Muscle layer of duodenum (tissue), 2 donors: ENCODE results near the gene NISCH.

ENCODE experiments used
- H3K27ac ChIP-seq: one replicate; pipeline ENCODE4 v1.7.0; 2013; ENCODE audit warnings: mild to moderate bottlenecking, low read length
- H3K27me3 ChIP-seq: one replicate; pipeline ENCODE4 v1.7.0; 2013; ENCODE audit warnings: low read depth, mild to moderate bottlenecking, control low read depth, low read length
- H3K36me3 ChIP-seq, 2 donors: one replicate each; pipeline ENCODE4 v1.7.0; 2013; ENCODE audit warnings: low read length in 2 of 2, control low read depth in 1 of 2, mild to moderate bottlenecking in 1 of 2; ENCODE audit not compliant: insufficient read depth in 2 of 2, control insufficient read depth in 1 of 2
- H3K4me1 ChIP-seq, 2 donors: one replicate each; pipeline ENCODE4 v1.7.0; 2013; ENCODE audit warnings: low read length in 2 of 2, mild to moderate bottlenecking in 2 of 2, control low read depth in 1 of 2, moderate library complexity in 1 of 2; ENCODE audit not compliant: insufficient read depth in 2 of 2, control insufficient read depth in 1 of 2
- H3K4me3 ChIP-seq, 2 donors: one replicate each; pipeline ENCODE4 v1.7.0; 2013; ENCODE audit warnings: low read length in 2 of 2, low read depth in 1 of 2, mild to moderate bottlenecking in 1 of 2
- H3K9me3 ChIP-seq, 2 donors: one replicate each; pipeline ENCODE4 v1.7.0; 2013; ENCODE audit warnings: low read length in 2 of 2, control low read depth in 1 of 2, mild to moderate bottlenecking in 1 of 2; ENCODE audit not compliant: control insufficient read depth in 1 of 2
- donor health status: healthy.

NISCH gene

DNA sequence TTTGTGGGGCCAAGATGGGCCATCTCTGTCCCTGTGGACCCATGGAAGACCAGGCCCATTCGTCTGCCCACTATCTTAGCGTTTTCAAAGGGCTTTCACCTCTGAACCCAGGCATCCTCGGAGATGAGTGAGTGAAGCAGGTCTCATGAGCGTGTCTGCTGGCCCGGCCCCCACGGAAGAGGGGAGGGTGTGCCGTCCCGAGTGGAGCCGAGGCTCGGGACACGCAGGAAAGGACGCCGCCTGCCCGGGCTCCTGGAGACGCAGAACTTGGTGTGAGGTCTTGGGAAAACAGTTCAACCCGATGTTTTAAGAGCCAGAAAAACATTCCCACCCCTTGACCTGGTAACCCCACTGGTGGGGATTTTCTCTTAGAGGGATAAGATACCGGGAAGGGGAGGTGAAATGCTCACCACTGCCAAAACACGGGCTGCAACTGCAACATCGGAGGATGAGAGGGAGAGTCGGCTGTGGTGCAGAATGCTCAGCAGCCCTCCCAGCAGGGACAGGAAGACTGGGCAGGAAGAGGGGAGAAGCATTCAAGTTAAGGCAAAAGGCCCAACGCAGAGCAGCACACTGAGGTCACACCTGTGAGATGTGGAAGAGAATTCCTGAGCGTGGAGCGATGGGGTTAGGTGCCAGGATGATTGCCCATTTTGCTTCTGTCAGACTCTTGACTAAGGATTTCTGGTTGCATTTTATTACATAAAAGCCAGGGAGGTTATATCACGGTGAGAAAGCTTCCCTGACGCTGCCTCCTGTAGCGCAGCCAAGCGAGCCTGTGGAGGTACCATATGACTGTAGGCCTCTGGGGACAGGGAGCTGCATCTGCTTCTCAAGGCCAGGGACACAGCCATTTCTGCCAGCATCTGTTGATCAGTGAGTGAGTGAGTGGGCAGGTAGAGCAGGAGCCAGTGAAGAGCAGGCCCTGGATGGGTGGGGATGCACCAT is 25.6 kb downstream of the NISCH start:
- Histone ChIP-seq H3K4me3 (no peak overlapping the region), H3K27me3 (no peaks in the 10 kb centered on the region), H3K36me3 (peaks cover 59 to 74% of the 10 kb centered on the region in 2 donors), H3K9me3 (no peaks in the 10 kb centered on the region), H3K27ac (no peak overlapping the region), H3K4me1 (peaks cover 0 to 25% of the 10 kb centered on the region in 2 donors)

DNA sequence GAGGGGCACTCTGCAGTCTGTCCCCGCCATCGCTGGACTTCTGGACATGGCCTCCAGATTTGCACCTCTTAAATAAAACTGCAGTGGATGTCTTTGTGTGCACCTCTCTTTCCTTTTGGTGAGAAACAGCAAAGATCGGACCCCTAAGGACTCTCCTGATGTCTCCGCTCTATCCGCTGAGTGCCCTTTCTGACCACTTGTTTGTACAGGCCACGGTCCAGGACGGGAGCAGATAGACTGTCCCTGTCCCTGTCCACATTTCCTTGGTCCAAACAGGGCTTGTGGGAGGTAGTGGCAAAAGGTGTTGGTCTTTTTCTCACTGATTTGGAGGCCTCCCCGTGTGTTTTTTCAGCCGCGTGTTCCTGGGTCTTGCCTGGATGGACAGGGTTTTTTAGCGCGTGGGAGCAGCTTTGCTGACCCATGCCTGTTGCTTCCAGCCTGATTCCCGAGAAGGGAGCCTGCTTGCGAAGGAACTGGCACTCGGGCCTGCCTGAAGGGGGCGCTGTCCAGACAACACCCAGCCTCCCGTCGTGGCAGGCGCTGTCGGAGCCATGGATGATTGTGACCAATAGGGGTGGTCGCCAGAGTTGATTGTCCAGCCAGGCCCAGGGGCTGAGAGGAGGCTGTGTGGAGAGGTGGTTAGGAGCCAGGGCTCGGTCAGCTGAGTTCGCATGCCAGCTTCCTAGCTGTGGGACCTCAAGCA is 26.6 kb downstream of the NISCH start:
- Histone ChIP-seq H3K27ac (no peak overlapping the region), H3K4me1 (peaks cover 0 to 25% of the 10 kb centered on the region in 2 donors), H3K36me3 (peaks cover 55 to 73% of the 10 kb centered on the region in 2 donors), H3K27me3 (no peaks in the 10 kb centered on the region), H3K4me3 (no peak overlapping the region), H3K9me3 (no peaks in the 10 kb centered on the region)

DNA sequence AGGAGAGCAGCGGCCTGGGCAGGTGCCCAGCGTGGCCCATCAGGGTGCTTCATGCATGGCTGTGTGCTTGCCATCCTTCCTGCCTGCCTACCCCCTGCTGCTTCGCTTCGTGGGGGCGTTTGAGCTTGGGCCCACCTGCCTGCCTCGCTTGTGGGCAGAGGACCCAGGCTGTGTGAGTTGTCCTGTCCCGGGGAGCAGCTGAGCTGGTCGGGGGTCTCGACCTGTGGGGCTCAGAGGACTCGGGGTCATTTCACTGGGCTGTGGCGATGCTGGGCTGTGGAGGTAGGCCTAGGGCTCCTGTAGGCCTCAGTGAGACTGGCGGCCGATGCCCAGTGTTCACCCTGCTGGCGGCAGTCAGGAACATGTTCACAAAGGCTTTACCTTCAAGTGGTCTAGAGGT is 27.7 kb downstream of the NISCH start:
- no peaks in the 10 kb centered on the region for H3K9me3 ChIP-seq
- peaks cover 53 to 73% of the 10 kb centered on the region in 2 donors for H3K36me3 ChIP-seq
- no peak overlapping the region for H3K4me3 ChIP-seq
- peaks cover 0 to 25% of the 10 kb centered on the region in 2 donors for H3K4me1 ChIP-seq
- H3K27me3 ChIP-seq: no peaks in the 10 kb centered on the region
- no peak overlapping the region for H3K27ac ChIP-seq

DNA sequence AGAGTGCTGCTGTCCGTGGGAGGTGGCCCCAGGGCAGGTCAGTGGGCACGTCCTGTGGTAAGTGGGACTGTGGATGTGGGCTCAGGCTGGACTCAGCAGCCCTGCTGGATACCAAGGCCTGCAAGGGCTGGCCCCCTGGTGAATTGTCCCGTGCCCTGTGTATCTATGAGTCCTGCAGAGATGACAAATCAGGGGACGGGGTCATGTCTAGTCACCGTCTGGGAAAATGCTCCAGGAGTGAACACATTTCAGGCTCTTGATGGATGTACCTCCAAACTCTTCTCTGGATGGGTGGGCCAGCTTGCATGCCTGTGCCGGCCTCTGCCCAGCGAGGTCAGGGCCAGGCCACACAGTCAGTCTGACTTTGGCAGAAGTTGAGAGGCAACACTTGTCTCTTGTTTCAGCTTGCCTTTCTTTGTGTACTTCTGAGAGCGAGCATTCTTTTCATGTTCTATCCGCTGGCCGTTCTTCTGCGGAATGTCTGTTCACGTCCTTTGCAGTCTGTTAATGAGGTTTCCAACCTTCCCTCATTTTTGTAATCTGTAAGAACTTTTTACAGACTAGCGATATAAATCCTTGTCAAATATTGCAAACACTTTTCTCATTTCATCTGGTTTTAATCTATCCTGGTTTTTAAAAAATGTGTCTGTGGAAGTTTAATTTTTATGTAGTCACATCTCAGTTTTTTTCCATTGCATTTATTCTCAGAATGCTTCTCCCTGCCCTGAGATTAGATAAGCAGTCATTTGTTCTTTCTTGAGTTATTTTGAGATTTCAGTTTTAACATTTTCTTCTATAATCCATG is 28.4 kb downstream of the NISCH start:
- Histone ChIP-seq H3K36me3 (peaks cover 46 to 72% of the 10 kb centered on the region in 2 donors), H3K4me3 (no peak overlapping the region), H3K9me3 (no peaks in the 10 kb centered on the region), H3K27ac (no peak overlapping the region), H3K4me1 (peaks cover 0 to 25% of the 10 kb centered on the region in 2 donors), H3K27me3 (no peaks in the 10 kb centered on the region)

DNA sequence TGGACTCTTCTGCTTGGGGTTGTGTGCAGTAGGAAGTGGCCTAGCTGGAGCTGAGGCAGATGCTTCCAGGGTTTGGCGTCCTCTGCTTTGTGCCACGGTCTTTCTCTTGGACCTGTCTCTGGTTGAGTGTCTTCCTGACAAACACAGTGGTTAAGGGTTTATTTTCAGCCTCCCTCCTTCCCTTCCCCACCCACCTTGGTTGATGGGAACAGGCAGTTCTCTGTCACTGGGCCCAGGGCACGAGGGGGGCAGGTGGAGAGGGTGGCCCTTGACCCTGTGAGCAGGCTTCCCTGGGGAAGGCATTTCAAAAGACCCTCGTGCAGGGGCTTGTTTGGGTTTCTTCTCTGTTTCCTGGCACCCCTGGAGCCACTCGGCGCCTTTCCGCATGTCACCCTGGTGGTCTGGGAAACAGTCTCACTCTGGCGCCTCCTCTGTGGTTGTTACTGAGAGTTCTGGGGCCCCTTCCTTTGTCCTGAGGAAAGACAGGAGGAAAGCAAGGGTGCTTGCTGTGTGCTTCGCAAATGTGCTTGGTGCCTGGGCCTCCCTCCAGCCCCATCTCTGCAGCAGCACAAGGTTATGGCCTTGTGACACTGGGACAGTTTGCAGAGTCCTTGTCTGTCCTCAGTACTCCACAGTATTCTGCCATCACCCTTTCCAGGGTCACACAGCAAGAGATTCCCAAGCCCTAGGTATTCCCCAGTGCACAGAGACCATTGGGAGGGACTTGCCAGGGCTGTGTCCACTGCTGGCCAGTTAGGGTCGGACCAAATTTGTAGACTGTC is 29.5 kb downstream of the NISCH start:
- Histone ChIP-seq H3K4me1 (peaks cover 0 to 25% of the 10 kb centered on the region in 2 donors), H3K36me3 (peaks cover 42 to 72% of the 10 kb centered on the region in 2 donors), H3K27ac (no peak overlapping the region), H3K9me3 (no peaks in the 10 kb centered on the region), H3K27me3 (no peaks in the 10 kb centered on the region), H3K4me3 (no peak overlapping the region)

DNA sequence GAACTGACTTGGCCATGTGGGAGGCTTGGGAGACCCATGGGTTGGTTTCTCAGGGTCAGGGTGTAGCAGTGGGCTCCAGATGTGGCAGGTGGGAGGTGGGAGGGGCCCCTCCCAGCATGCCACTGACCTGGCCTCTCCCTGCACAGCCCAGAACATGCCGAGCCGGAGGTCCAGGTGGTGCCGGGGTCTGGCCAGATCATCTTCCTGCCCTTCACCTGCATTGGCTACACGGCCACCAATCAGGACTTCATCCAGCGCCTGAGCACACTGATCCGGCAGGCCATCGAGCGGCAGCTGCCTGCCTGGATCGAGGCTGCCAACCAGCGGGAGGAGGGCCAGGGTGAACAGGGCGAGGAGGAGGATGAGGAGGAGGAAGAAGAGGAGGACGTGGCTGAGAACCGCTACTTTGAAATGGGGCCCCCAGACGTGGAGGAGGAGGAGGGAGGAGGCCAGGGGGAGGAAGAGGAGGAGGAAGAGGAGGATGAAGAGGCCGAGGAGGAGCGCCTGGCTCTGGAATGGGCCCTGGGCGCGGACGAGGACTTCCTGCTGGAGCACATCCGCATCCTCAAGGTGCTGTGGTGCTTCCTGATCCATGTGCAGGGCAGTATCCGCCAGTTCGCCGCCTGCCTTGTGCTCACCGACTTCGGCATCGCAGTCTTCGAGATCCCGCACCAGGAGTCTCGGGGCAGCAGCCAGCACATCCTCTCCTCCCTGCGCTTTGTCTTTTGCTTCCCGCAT is 31.8 kb downstream of the NISCH start:
- Histone ChIP-seq H3K4me1 (peaks cover 0 to 31% of the 10 kb centered on the region in 2 donors), H3K4me3 (no peak overlapping the region), H3K27me3 (no peaks in the 10 kb centered on the region), H3K36me3 (peaks cover 35 to 74% of the 10 kb centered on the region in 2 donors), H3K9me3 (no peaks in the 10 kb centered on the region), H3K27ac (no peak overlapping the region)

DNA sequence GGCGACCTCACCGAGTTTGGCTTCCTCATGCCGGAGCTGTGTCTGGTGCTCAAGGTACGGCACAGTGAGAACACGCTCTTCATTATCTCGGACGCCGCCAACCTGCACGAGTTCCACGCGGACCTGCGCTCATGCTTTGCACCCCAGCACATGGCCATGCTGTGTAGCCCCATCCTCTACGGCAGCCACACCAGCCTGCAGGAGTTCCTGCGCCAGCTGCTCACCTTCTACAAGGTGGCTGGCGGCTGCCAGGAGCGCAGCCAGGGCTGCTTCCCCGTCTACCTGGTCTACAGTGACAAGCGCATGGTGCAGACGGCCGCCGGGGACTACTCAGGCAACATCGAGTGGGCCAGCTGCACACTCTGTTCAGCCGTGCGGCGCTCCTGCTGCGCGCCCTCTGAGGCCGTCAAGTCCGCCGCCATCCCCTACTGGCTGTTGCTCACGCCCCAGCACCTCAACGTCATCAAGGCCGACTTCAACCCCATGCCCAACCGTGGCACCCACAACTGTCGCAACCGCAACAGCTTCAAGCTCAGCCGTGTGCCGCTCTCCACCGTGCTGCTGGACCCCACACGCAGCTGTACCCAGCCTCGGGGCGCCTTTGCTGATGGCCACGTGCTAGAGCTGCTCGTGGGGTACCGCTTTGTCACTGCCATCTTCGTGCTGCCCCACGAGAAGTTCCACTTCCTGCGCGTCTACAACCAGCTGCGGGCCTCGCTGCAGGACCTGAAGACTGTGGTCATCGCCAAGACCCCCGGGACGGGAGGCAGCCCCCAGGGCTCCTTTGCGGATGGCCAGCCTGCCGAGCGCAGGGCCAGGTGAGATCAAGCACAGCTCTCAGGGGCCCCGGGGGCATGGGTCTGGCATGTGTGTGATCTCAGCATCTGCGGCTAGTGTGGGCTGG is 32.6 kb downstream of the NISCH start:
- H3K27ac ChIP-seq: no peak overlapping the region
- no peaks in the 10 kb centered on the region for H3K27me3 ChIP-seq
- H3K4me1 ChIP-seq: peaks cover 0 to 28% of the 10 kb centered on the region in 2 donors
- H3K36me3 ChIP-seq: peaks cover 41 to 75% of the 10 kb centered on the region in 2 donors
- no peaks in the 10 kb centered on the region for H3K9me3 ChIP-seq
- H3K4me3 ChIP-seq: no peak overlapping the region

DNA sequence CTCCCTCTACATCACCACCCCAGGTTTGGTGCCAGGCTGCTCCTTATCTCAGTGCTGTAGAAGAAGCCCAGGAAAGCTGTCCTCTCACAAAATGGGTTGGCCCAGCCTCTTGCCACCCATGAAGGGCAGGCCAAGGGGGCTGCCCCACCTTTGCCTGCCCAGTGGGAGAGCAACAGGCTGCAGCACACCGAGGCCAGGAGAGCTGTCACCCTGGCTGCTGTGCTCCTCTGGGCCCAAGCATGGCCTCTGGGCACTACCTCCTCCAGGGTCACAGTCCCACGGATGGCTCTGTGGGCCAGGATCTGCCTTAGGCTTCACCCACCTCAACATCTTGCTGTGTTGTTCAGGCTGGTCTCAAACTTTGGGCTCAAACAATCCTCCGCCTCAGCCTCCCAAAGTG is 33.3 kb downstream of the NISCH start:
- Histone ChIP-seq H3K36me3 (peaks cover 42 to 75% of the 10 kb centered on the region in 2 donors), H3K4me3 (no peak overlapping the region), H3K27ac (no peak overlapping the region), H3K4me1 (peaks cover 0 to 22% of the 10 kb centered on the region in 2 donors), H3K9me3 (no peaks in the 10 kb centered on the region), H3K27me3 (no peaks in the 10 kb centered on the region)

DNA sequence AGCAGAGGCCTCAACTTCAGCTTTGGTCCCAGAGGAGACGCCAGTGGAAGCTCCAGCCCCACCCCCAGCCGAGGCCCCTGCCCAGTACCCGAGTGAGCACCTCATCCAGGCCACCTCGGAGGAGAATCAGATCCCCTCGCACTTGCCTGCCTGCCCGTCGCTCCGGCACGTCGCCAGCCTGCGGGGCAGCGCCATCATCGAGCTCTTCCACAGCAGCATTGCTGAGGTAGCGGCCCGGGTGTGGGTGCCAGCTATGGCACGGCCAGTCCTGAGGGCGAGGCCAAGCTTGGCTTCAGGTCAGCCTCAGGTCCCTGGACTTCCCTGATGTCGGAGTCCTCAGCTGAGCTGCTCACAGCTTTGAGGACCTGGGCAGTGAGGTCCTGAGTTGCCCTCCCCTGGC is 34.0 kb downstream of the NISCH start:
- H3K27ac ChIP-seq: no peak overlapping the region
- H3K4me3 ChIP-seq: no peak overlapping the region
- no peaks in the 10 kb centered on the region for H3K9me3 ChIP-seq
- peaks cover 0 to 19% of the 10 kb centered on the region in 2 donors for H3K4me1 ChIP-seq
- no peaks in the 10 kb centered on the region for H3K27me3 ChIP-seq
- H3K36me3 ChIP-seq: peaks cover 42 to 75% of the 10 kb centered on the region in 2 donors
